Measurements from ENCODE around the gene CFAP69.

GRCh38 chr7:90201500-90202195 is 43.3 kb upstream of the CFAP69 start:
- TF ChIP-seq, protein P1, sequence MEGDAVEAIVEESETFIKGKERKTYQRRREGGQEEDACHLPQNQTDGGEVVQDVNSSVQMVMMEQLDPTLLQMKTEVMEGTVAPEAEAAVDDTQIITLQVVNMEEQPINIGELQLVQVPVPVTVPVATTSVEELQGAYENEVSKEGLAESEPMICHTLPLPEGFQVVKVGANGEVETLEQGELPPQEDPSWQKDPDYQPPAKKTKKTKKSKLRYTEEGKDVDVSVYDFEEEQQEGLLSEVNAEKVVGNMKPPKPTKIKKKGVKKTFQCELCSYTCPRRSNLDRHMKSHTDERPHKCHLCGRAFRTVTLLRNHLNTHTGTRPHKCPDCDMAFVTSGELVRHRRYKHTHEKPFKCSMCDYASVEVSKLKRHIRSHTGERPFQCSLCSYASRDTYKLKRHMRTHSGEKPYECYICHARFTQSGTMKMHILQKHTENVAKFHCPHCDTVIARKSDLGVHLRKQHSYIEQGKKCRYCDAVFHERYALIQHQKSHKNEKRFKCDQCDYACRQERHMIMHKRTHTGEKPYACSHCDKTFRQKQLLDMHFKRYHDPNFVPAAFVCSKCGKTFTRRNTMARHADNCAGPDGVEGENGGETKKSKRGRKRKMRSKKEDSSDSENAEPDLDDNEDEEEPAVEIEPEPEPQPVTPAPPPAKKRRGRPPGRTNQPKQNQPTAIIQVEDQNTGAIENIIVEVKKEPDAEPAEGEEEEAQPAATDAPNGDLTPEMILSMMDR (IDR thresholded peaks at IDR 0.05): no peak
- no peak for TF ChIP-seq EZH2 (IDR thresholded peaks at IDR 0.05; ENCODE audit: borderline replicate concordance, insufficient read depth, low read depth, low read length, poor library complexity, severe bottlenecking)
